ENCODE results near the gene EIF4E1B.

Gene EIF4E1B

DNA sequence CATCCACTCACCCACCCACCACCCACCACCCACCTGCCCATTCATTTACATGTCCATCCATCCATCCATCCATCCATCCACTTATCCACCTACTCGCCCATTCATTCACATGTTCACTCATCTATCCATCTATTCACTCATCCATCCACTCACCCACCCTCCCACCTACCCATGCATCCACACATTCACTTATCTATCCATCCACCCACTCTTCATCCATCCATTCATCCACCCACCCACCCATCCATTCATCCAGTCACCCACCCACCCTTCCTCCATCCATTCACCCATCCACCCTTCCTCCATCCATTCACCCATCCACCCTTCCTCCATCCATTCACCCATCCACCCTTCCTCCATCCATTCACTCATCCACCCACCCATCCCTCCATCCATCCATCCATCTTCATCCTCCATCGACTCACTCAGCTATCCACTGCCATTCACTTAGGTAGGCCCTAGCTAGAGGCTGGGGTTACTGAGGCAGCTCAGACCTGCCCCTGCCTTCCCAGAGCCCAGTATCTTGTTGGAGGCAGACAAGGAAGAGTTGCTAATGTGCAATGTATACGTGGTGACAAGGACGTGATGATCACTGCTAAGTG lies 29.5 kb downstream of the EIF4E1B start:
- Histone ChIP-seq H3K27me3 (ENCODE audit: control insufficient read depth, insufficient read depth, low read length) (no peaks in the 10 kb centered on the region), H3K9me3 (ENCODE audit: control insufficient read depth, low read length) (no peaks in the 10 kb centered on the region), H3K9ac (no peak overlapping the region), H3K36me3 (ENCODE audit: control insufficient read depth, insufficient read depth, low read length) (no peaks in the 10 kb centered on the region), H3K4me2 (ENCODE audit: low read length) (no peak overlapping the region), H3K79me2 (no peaks in the 10 kb centered on the region), H2AFZ (no peak overlapping the region), H3K4me3 (ENCODE audit: low read depth, low read length) (no peak overlapping the region), H3K4me1 (peaks cover 4% of the 10 kb centered on the region), H3K27ac (no peak overlapping the region)
- TF ChIP-seq, protein P1, sequence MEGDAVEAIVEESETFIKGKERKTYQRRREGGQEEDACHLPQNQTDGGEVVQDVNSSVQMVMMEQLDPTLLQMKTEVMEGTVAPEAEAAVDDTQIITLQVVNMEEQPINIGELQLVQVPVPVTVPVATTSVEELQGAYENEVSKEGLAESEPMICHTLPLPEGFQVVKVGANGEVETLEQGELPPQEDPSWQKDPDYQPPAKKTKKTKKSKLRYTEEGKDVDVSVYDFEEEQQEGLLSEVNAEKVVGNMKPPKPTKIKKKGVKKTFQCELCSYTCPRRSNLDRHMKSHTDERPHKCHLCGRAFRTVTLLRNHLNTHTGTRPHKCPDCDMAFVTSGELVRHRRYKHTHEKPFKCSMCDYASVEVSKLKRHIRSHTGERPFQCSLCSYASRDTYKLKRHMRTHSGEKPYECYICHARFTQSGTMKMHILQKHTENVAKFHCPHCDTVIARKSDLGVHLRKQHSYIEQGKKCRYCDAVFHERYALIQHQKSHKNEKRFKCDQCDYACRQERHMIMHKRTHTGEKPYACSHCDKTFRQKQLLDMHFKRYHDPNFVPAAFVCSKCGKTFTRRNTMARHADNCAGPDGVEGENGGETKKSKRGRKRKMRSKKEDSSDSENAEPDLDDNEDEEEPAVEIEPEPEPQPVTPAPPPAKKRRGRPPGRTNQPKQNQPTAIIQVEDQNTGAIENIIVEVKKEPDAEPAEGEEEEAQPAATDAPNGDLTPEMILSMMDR (IDR thresholded peaks at IDR 0.05) = no peak

DNA sequence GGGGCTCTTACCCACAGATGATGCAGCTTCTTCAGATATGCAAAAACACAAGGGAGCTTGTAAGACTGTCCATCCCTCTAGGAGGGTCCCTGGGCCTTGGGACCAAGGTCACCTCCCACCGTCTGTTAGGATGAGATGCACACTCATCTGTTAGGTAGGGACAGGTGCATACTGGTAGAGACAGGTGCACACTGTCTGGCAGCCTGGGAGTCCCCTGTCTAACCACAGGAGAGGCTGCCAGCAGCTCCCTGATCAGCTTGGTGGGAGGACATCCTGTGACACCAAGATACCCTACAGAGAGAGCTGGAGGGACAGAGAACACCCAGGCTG lies 30.0 kb downstream of the EIF4E1B start:
- no peak overlapping the region for H3K9ac ChIP-seq
- no peak overlapping the region for H3K4me2 ChIP-seq (ENCODE audit: low read length)
- H3K9me3 ChIP-seq (ENCODE audit: control insufficient read depth, low read length) = no peaks in the 10 kb centered on the region
- TF ChIP-seq, protein P1 (IDR thresholded peaks at IDR 0.05) = no peak
- H3K27me3 ChIP-seq (ENCODE audit: control insufficient read depth, insufficient read depth, low read length) = no peaks in the 10 kb centered on the region
- no peak overlapping the region for H3K27ac ChIP-seq
- H2AFZ ChIP-seq = no peak overlapping the region
- peaks cover 4% of the 10 kb centered on the region for H3K4me1 ChIP-seq
- no peaks in the 10 kb centered on the region for H3K36me3 ChIP-seq (ENCODE audit: control insufficient read depth, insufficient read depth, low read length)
- H3K4me3 ChIP-seq (ENCODE audit: low read depth, low read length) = no peak overlapping the region
- H3K79me2 ChIP-seq = no peaks in the 10 kb centered on the region

DNA sequence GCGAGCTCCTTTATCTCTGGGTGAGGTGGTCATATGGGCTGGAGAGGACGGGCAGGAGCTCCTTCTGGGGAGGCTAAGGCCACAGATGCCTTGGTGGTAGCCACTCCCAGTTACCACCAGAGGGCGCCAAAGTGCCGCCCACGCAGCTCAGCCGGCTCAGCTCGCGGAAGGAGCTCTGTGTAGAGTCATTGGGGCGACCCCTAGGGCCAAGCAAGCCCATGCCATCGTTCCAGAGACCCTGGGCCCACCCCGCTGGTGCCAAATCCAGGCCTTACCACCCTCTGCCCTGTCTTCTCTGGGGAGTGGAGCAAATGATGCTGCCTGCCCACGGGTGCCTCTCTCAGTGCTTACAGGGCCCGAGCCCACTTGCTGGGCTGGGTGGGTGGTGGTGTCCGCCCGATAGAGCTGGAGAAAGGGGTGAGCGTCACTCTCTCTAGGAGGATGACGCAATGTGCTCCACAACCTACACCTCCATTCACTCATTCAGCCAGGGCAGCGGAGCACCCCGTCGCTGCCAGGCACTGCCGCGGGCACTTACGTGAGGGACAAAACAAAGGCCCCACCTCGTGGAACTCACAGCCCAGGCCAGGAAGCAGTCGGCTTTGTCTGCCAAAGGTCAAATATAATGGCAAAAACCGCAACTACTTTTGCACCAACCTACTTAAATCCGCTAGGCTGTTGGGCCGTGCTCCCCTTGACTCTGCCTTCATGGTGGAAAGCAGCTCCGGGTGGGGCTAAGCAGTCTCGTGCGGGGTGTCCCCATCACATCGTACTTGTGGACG lies 30.6 kb downstream of the EIF4E1B start:
- H3K27ac ChIP-seq = no peak overlapping the region
- no peak overlapping the region for H3K9ac ChIP-seq
- H2AFZ ChIP-seq = peak overlapping the region; percentile 42
- no peak overlapping the region for H3K4me2 ChIP-seq (ENCODE audit: low read length)
- H3K79me2 ChIP-seq = no peaks in the 10 kb centered on the region
- H3K36me3 ChIP-seq (ENCODE audit: control insufficient read depth, insufficient read depth, low read length) = no peaks in the 10 kb centered on the region
- peaks cover 4% of the 10 kb centered on the region for H3K4me1 ChIP-seq
- no peaks in the 10 kb centered on the region for H3K9me3 ChIP-seq (ENCODE audit: control insufficient read depth, low read length)
- TF ChIP-seq, protein P1 (IDR thresholded peaks at IDR 0.05) = peak; percentile 98
- no peaks in the 10 kb centered on the region for H3K27me3 ChIP-seq (ENCODE audit: control insufficient read depth, insufficient read depth, low read length)
- H3K4me3 ChIP-seq (ENCODE audit: low read depth, low read length) = no peak overlapping the region

DNA sequence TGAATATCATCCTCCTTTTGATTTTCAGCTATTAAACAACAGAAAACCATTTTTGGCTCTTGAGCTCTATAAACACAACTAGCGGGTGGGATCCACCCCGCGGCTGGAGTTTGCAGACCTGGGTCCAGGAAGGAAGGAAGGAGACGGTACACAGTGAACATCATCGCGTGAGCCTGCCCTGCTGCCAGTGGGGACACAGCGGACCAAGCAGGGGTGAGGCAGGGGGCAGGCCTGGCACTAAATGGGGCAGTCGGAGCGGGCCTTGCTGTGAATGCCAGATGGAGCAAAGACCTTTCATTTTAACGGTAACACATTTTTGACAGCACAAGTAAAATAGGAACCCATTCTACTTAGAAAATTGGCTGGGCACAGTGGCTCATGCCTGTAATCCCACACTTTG lies 31.2 kb downstream of the EIF4E1B start:
- Histone ChIP-seq H3K4me2 (ENCODE audit: low read length) (no peak overlapping the region), H3K4me1 (peaks cover 4% of the 10 kb centered on the region), H3K79me2 (no peaks in the 10 kb centered on the region), H3K27me3 (ENCODE audit: control insufficient read depth, insufficient read depth, low read length) (no peaks in the 10 kb centered on the region), H3K36me3 (ENCODE audit: control insufficient read depth, insufficient read depth, low read length) (no peaks in the 10 kb centered on the region), H3K9ac (no peak overlapping the region), H2AFZ (no peak overlapping the region), H3K27ac (no peak overlapping the region), H3K9me3 (ENCODE audit: control insufficient read depth, low read length) (no peaks in the 10 kb centered on the region), H3K4me3 (ENCODE audit: low read depth, low read length) (no peak overlapping the region)
- TF ChIP-seq, protein P1 (IDR thresholded peaks at IDR 0.05) = no peak

Measured in parathyroid adenoma (tissue), 2 donors.